Right kidney (tissue), 1 donor: ENCODE data around the gene HS3ST6.
"Not testable (repeated sequence)": the region's sequence is repeated elsewhere in the genome, so short reads cannot be mapped to it uniquely, and the experiment has no call there.

Experiments used
- DNase-seq: peaks from one replicate; pipeline ENCODE4 v3.0.0-alpha.2; 2016

HS3ST6 gene

DNA sequence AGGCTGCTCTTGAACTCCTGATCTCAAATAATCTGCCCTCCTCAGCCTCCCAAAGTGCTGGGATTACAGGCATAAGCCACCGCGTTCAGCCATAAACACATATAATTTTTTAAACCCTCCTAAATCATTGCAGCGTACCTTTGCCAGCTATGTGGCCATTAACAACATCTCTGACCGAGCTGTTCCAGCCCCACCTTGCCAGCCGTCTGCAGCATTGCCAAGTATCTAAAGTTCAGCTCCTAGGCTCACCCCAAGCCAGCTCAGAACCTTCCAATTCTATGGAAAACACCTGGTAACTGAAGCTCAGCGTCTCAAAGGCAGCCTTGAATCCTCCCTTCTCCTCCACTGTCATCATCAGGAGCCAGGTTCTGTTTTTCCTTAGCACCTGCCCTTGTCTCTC, 41.1 kb downstream of the HS3ST6 start:
- no peak for DNase-seq

DNA sequence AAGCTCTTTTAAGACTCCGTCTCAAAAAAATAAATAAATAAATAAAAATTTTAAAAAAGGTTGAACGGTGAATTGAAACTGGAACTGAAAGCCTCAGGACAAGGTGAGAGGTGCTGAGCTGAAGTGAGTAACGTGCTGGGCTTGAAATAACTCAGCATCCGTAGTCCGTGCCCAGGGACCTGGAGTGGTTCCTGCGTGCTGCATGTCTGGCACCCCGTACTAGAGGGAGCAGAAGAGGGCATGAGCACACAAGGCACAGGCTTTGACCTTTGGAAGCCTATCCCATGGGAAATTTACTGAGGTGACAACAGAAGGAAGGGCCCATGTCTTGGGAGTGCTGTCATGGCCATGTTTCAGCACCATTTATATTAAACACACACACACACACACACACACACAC, 41.7 kb downstream of the HS3ST6 start:
- DNase-seq = no peak

DNA sequence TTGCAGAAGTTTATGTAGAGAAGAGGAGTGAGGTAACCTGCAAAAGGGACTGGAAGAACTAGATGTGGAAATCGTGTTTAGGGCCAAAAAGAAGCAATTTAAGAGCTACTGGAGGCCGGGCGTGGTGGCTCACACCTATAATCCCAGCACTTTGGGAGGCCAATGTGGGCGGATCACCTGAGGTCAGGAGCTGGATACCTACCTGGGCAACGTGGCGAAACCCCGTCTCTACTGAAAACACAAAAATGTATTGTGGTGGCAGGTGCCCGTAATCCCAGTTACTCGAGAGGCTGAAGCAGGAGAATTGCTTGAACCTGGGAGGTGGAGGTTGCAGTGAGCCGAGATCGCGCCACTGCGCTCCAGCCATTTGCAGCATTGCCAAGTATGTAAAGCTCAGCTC, 42.1 kb downstream of the HS3ST6 start:
- not testable (repeated sequence) for DNase-seq

DNA sequence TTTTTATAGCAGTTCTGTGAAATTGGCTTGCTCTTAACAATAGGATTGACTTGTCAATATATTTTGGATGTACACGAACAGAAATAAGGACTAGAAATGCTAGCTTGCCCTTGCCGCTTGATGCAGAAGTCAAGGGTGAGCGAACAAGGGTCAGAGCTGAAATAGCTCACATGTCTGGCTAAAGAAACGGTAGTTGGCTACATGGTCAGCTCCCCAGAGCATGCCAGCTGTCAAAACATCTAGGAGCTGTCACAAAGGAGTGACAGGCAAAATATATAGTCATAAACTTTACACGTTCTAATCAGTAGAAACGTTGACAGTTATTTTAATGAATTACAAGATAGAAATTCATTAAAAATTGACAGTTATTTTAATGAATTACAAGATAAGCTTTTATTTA, 43.4 kb downstream of the HS3ST6 start:
- no peak for DNase-seq

DNA sequence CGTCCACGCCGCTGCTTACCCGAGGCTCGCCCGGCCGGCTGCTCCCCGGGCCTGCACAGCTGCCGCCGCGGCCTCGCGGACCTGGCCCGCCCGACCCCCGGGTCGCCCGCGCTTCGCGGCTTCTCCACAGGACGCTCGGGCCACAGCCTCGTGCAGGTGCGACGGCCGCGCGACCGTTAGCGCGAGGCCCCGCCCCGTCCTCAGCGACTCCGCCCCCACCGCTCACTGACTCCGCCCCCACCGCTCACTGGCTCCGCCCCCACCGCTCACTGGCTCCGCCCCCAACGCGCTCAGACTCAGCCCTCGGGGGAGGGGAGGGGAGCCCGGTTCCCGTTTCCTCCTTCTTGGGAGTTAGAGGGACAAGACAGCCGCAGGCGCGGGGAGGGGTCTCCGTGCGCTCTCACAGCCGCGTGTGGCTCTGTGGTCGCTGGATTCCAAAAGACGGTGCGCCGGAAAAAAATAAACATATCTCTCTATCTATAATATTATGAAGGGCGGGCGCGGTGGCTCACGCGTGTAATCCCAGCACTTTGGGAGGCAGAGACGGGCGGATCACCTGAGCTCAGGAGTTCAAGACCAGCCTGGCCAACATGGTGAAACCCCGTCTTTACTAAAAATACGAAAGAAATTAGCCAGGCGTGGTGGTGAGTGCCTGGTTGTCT, 46.1 kb downstream of the HS3ST6 start, which contains the start of gene MEIOB:
Gene MEIOB (minus strand): TSS at position 191 of the 662 bp plus-strand sequence. CDS start 3,989 bp downstream, outside the sequence.
- DNase-seq = peak; percentile 28

DNA sequence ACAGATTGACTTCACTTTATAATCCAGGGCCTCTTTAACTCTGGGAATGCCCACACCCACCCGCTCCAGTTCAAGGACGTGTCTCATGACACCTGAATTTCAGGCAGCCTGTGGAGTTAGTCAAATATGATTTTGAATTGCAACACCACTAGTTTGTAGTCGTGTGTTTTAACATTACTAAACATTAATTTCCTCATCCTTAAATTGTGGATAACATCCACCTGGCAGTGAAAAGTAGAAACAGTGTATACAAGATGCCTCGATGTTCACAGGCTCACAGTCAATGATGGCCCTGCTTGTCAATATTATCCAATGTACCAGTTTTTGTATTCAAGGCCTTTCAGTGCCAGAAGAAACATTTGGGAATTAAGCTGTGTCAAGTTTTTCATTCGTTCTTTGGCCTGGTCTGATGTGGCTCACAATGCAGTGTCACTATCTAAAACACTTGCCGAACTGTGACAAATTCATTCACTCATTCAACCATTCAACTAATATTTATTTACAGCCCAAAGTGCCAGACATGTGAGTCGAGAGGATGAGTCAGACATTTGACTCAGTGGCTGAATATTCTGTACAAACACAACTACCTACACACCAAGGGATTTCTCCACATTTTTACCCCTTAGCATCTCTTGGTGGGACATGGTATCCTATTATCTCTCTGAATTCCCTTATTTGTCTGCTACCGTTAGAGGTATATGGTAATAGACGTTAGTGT, 47.7 kb downstream of the HS3ST6 start:
- no peak for DNase-seq

DNA sequence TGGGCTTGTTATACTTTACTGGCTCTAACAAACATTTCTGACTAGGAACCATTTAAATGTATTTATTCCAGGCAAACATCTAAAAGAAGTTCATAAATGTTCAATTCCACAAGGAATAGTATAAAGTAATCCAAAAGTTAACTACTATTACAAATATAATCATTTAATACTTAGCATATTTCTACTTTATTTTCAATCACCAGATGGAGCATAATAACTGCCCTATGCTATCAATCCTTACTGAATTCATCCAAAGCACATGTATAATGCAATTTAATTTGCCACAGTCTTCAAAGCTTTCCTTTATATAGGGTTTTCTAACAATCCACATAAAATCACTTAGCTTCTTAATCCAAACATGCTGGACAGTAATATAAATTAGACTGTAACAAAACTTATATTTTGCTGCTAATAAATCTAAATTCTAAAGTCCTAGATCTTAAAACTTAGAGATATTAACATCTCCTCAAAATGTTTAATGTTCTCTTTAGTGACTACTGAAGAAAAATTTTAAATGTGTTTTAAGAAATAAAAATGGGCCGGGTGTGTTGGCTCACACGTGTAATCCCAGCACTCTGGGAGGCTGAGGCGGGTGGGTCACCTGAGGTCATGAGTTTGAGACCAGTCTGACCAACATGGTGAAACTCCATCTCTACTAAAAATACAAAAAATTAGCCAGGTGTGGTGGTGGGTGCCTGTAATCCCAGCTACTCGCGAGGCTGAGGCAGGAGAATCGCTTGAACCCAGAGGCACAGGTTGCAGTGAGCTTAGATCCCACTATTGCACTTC, 52.1 kb downstream of the HS3ST6 start:
- no peak for DNase-seq

- DNase-seq = peak; percentile 49
Observed at GRCh38 chr16:1863681-1864460, 54.3 kb downstream of the HS3ST6 start.

- no peak for DNase-seq
Observed at GRCh38 chr16:1862394-1862793, 55.8 kb downstream of the HS3ST6 start.

DNA sequence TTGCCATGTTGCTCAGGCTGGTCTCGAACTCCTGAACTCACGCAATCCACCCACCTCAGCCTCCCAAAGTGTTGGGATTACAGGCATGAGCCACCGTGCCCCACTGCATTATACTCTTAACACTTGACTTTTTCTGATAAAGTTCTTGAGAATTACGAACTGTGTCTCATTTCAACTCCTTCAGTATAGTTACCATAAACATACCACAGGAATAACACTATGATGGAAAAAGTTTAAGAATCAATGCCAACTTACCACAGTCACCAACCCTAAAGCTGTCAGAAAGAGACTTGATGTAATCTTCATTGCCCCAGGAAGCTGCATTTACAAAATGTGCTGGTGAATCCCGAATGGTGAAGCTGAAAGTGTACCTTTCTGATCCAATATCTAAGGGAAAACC, 56.5 kb downstream of the HS3ST6 start:
- DNase-seq = no peak
